Stomach smooth muscle (tissue), 2 donors: ENCODE data around the gene LDAH.
A peak's percentile ranks its signal among the peaks of the same experiment; 100 is the strongest.

Experiments
- H3K27ac ChIP-seq: one replicate; pipeline ENCODE4 v1.7.0; 2013; ENCODE audit warnings: mild to moderate bottlenecking, low read length, inconsistent platforms
- H3K27me3 ChIP-seq, 2 donors: one replicate each; pipeline ENCODE4 v1.7.0; 2013; ENCODE audit warnings: low read length in 2 of 2; ENCODE audit not compliant: insufficient read depth in 2 of 2, control insufficient read depth in 1 of 2
- H3K36me3 ChIP-seq, 2 donors: one replicate each; pipeline ENCODE4 v1.7.0; 2013; ENCODE audit warnings: low read length in 2 of 2; ENCODE audit not compliant: control insufficient read depth in 2 of 2, insufficient read depth in 2 of 2
- H3K4me1 ChIP-seq: one replicate; pipeline ENCODE4 v1.7.0; 2013; ENCODE audit warnings: low read length; ENCODE audit not compliant: control insufficient read depth, insufficient read depth
- H3K4me3 ChIP-seq, 2 donors: one replicate each; pipeline ENCODE4 v1.7.0; 2013; ENCODE audit warnings: low read length in 2 of 2
- H3K9ac ChIP-seq, 2 donors: one replicate each; pipeline ENCODE4 v1.7.0; 2013; ENCODE audit warnings: low read length in 2 of 2, mild to moderate bottlenecking in 1 of 2
- H3K9me3 ChIP-seq, 2 donors: one replicate each; pipeline ENCODE4 v1.7.0; 2013; ENCODE audit warnings: low read length in 2 of 2; ENCODE audit not compliant: control insufficient read depth in 2 of 2
- donor health status: healthy.
- donor health status: Pancreatic carcinoma.

The LDAH gene

GRCh38 chr2:20650393-20650876 lies 172.5 kb downstream of the LDAH start:
- Histone ChIP-seq H3K36me3 (peaks cover 5 to 7% of the 10 kb centered on the region in 2 donors), H3K9me3 (no peaks in the 10 kb centered on the region), H3K4me3 (peak overlapping the region; percentile 87 to 98), H3K27ac (peak overlapping the region; percentile 97), H3K4me1 (peaks cover 67% of the 10 kb centered on the region), H3K27me3 (peaks cover 0 to 2% of the 10 kb centered on the region in 2 donors), H3K9ac (peak overlapping the region; percentile 86 to 95)

- Histone ChIP-seq H3K4me1 (peaks cover 68% of the 10 kb centered on the region), H3K9me3 (no peaks in the 10 kb centered on the region), H3K27ac (peak overlapping the region; percentile 97), H3K9ac (peak overlapping the region; percentile 86 to 95), H3K36me3 (peaks cover 9 to 10% of the 10 kb centered on the region in 2 donors), H3K4me3 (peak overlapping the region; percentile 87 to 98), H3K27me3 (peaks cover 0 to 2% of the 10 kb centered on the region in 2 donors)
Observed at GRCh38 chr2:20649976-20650375, 172.9 kb downstream of the LDAH start.

GRCh38 chr2:20649576-20649975 lies 173.3 kb downstream of the LDAH start:
- no peaks in the 10 kb centered on the region for H3K9me3 ChIP-seq
- H3K9ac ChIP-seq = peak overlapping the region; percentile 86 to 95
- H3K36me3 ChIP-seq = peaks cover 10 to 14% of the 10 kb centered on the region in 2 donors
- peak overlapping the region; percentile 87 to 98 for H3K4me3 ChIP-seq
- peaks cover 68% of the 10 kb centered on the region for H3K4me1 ChIP-seq
- peak overlapping the region; percentile 97 for H3K27ac ChIP-seq
- peaks cover 0 to 2% of the 10 kb centered on the region in 2 donors for H3K27me3 ChIP-seq

GRCh38 chr2:20648831-20649230 lies 174.1 kb downstream of the LDAH start:
- peak overlapping the region; percentile 57 to 98 for H3K4me3 ChIP-seq
- peak overlapping the region; percentile 40 to 95 for H3K9ac ChIP-seq
- no peaks in the 10 kb centered on the region for H3K9me3 ChIP-seq
- peak overlapping the region; percentile 97 for H3K27ac ChIP-seq
- H3K27me3 ChIP-seq = peaks cover 0 to 2% of the 10 kb centered on the region in 2 donors
- H3K36me3 ChIP-seq = peaks cover 10 to 21% of the 10 kb centered on the region in 2 donors
- H3K4me1 ChIP-seq = peaks cover 71% of the 10 kb centered on the region

- no peaks in the 10 kb centered on the region for H3K27me3 ChIP-seq
- H3K4me3 ChIP-seq = peak overlapping the region in 1 of 2 donors; percentile 98
- peak overlapping the region; percentile 36 to 40 for H3K9ac ChIP-seq
- H3K36me3 ChIP-seq = peaks cover 13 to 25% of the 10 kb centered on the region in 2 donors
- no peaks in the 10 kb centered on the region for H3K9me3 ChIP-seq
- H3K27ac ChIP-seq = peak overlapping the region; percentile 97
- H3K4me1 ChIP-seq = peaks cover 71% of the 10 kb centered on the region
Observed at GRCh38 chr2:20648206-20648605, 174.7 kb downstream of the LDAH start.

GRCh38 chr2:20647738-20648137 lies 175.2 kb downstream of the LDAH start:
- Histone ChIP-seq H3K9me3 (no peaks in the 10 kb centered on the region), H3K4me3 (peak overlapping the region in 1 of 2 donors; percentile 98), H3K9ac (peak overlapping the region in 1 of 2 donors; percentile 13), H3K27ac (peak overlapping the region; percentile 97), H3K4me1 (peaks cover 75% of the 10 kb centered on the region), H3K36me3 (peaks cover 16 to 25% of the 10 kb centered on the region in 2 donors), H3K27me3 (no peaks in the 10 kb centered on the region)

- Histone ChIP-seq H3K27ac (peak overlapping the region; percentile 97), H3K9ac (no peak overlapping the region), H3K9me3 (no peaks in the 10 kb centered on the region), H3K4me1 (peaks cover 76% of the 10 kb centered on the region), H3K36me3 (peaks cover 16 to 25% of the 10 kb centered on the region in 2 donors), H3K27me3 (no peaks in the 10 kb centered on the region), H3K4me3 (peak overlapping the region in 1 of 2 donors; percentile 98)
Observed at GRCh38 chr2:20647211-20647610, 175.7 kb downstream of the LDAH start.

GRCh38 chr2:20646446-20646845 lies 176.5 kb downstream of the LDAH start:
- peak overlapping the region; percentile 97 for H3K27ac ChIP-seq
- no peak overlapping the region for H3K4me3 ChIP-seq
- no peaks in the 10 kb centered on the region for H3K9me3 ChIP-seq
- H3K9ac ChIP-seq = no peak overlapping the region
- peaks cover 76% of the 10 kb centered on the region for H3K4me1 ChIP-seq
- no peaks in the 10 kb centered on the region for H3K27me3 ChIP-seq
- H3K36me3 ChIP-seq = peaks cover 16 to 25% of the 10 kb centered on the region in 2 donors

- peaks cover 16 to 27% of the 10 kb centered on the region in 2 donors for H3K36me3 ChIP-seq
- peak overlapping the region; percentile 99 for H3K27ac ChIP-seq
- H3K9me3 ChIP-seq = no peaks in the 10 kb centered on the region
- peak overlapping the region in 1 of 2 donors; percentile 42 for H3K9ac ChIP-seq
- H3K4me3 ChIP-seq = no peak overlapping the region
- H3K4me1 ChIP-seq = peaks cover 78% of the 10 kb centered on the region
- no peaks in the 10 kb centered on the region for H3K27me3 ChIP-seq
Observed at GRCh38 chr2:20645761-20646160, 177.1 kb downstream of the LDAH start.

GRCh38 chr2:20645301-20645701 lies 177.6 kb downstream of the LDAH start:
- H3K36me3 ChIP-seq = peaks cover 16 to 29% of the 10 kb centered on the region in 2 donors
- H3K9ac ChIP-seq = no peak overlapping the region
- H3K4me3 ChIP-seq = no peak overlapping the region
- peak overlapping the region; percentile 99 for H3K27ac ChIP-seq
- no peaks in the 10 kb centered on the region for H3K27me3 ChIP-seq
- H3K9me3 ChIP-seq = no peaks in the 10 kb centered on the region
- peaks cover 79% of the 10 kb centered on the region for H3K4me1 ChIP-seq

GRCh38 chr2:20643826-20644225 lies 179.1 kb downstream of the LDAH start:
- Histone ChIP-seq H3K9ac (no peak overlapping the region), H3K9me3 (no peaks in the 10 kb centered on the region), H3K36me3 (peaks cover 21 to 40% of the 10 kb centered on the region in 2 donors), H3K27ac (peak overlapping the region; percentile 99), H3K4me1 (peaks cover 78% of the 10 kb centered on the region), H3K27me3 (no peaks in the 10 kb centered on the region), H3K4me3 (no peak overlapping the region)
